HEK293 (cell line): ENCODE data around the gene MBLAC1.

Source experiments
- CTCF ChIP-seq: fragments of 450-650 bp; formaldehyde crosslinking; IDR thresholded peaks from 2 replicates; pipeline ENCODE4 v1.5.1; 2016; ENCODE audit warnings: missing biosample characterization, missing genetic modification characterization
- MEIS1 ChIP-seq: sonication (generic); formaldehyde crosslinking; IDR thresholded peaks from 2 replicates; pipeline ENCODE4 v1.8.1; 2022; ENCODE audit warnings: missing genetic modification reagents, mild to moderate bottlenecking, borderline replicate concordance
- MZF1 ChIP-seq: fragments of 450-650 bp; formaldehyde crosslinking; IDR thresholded peaks from 2 replicates; pipeline ENCODE4 v1.5.1; 2017; ENCODE audit warnings: missing biosample characterization, missing genetic modification characterization, borderline replicate concordance
- ZFP41 ChIP-seq: fragments of 450-650 bp; formaldehyde crosslinking; IDR thresholded peaks from 2 replicates; pipeline ENCODE4 v1.5.1; 2016; ENCODE audit warnings: missing biosample characterization, missing genetic modification characterization, borderline replicate concordance
- ZIC2 ChIP-seq: fragments of 450-650 bp; formaldehyde crosslinking; IDR thresholded peaks from 2 replicates; pipeline ENCODE4 v1.5.1; 2016; ENCODE audit warnings: missing biosample characterization, missing genetic modification characterization
- ZNF311 ChIP-seq: fragments of 450-650 bp; formaldehyde crosslinking; IDR thresholded peaks from 2 replicates; pipeline ENCODE4 v1.5.1; 2017; ENCODE audit warnings: missing biosample characterization, missing genetic modification characterization, borderline replicate concordance
- ZNF585B ChIP-seq: fragments of 450-650 bp; formaldehyde crosslinking; IDR thresholded peaks from 2 replicates; pipeline ENCODE4 v1.5.1; 2016; ENCODE audit warnings: missing biosample characterization, missing genetic modification characterization

GRCh38 chr7:100163871-100164270 is 37.1 kb downstream of the MBLAC1 start:
- TF ChIP-seq MZF1 (no peak), CTCF (tag by site-specific recombination) (no peak), ZFP41 (tag by site-specific recombination) (no peak), ZIC2 (no peak), ZNF311 (tag by site-specific recombination) (no peak), MEIS1 (CRISPR knock-in tag) (no peak), ZNF585B (tag by site-specific recombination) (no peak)
